ENCODE results near the gene TNC. TPM values are rescaled to one million over a fixed set of nuclear protein-coding genes. Genes with fewer than 3 reads are reported as not detected.
A peak's percentile ranks its signal among the peaks of the same experiment; 100 is the strongest.

Gene TNC
- total and polyA plus RNA-seq, 4 donors: 8.5 to 1,047 (median 103) TPM

DNA sequence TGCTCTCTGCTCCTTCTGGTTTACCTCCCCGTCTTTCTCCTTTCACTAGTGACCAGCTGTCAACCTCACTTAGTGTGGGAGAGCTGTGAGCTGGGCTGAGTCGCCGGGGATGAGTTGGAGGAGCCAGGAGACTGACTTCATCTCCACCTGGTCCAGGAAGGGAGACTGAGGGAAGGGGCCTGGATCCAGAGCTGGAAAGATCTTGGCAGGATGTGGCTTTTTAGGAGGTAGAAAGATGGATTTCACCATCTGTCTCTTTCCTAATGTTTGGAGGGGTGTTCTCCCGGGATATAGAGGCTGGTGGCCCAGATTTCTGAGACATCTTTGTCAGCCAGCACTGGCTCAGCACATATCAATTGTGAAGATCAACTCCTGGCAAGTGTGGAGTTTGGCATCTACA lies 37.1 kb upstream of the TNC start:
- 89 to 91% methylated on average over 4 of the region's 4 CpGs for WGBS, 2 donors
- no peaks in the 10 kb centered on the region for H3K27me3 ChIP-seq (ENCODE audit: control insufficient read depth in 1 of 2, insufficient read depth in 2 of 2, low read length in 1 of 2)
- H3K36me3 ChIP-seq (ENCODE audit: control insufficient read depth in 1 of 2, insufficient read depth in 2 of 2, low read length in 1 of 2): no peaks in the 10 kb centered on the region
- no peak for DNase-seq
- ATAC-seq (ENCODE audit: low FRiP score): no peak
- no peaks in the 10 kb centered on the region for H3K9me3 ChIP-seq (ENCODE audit: control insufficient read depth, low read length)
- peaks cover 4 to 6% of the 10 kb centered on the region in 2 donors for H3K4me1 ChIP-seq (ENCODE audit: control insufficient read depth in 1 of 2, insufficient read depth in 2 of 2, low read length in 2 of 2)
- intact Hi-C loops (cut with DNase I): loop anchor here (5.0 kb wide), 2 partner anchors 38 to 118 kb away; partner anchors contain the start of gene TNC (in 1 of the 2)
- no peak overlapping the region for H3K27ac ChIP-seq (ENCODE audit: low read depth in 1 of 2, low read length in 2 of 2)
- H3K4me3 ChIP-seq (ENCODE audit: low read length in 2 of 2): no peak overlapping the region

DNA sequence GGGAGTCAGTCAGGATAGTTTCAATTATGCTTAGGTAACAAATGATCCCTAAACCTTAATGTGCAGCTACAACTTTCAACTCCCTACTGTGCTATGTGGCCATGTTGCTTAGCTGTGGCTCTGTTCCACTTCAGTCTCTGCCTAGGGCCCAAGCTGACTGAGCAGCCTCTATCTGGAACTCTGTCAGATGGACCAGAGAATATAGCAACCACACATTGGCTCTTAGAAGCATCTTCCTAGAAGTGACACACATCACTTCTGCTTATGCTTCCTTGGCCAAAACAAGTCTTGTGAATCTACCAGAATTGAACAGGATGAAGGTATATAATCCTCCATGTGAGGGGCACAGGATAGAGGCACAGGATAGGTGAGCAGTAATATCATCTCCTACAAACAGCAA lies 36.7 kb upstream of the TNC start:
- H3K4me1 ChIP-seq (ENCODE audit: control insufficient read depth in 1 of 2, insufficient read depth in 2 of 2, low read length in 2 of 2): peaks cover 4 to 6% of the 10 kb centered on the region in 2 donors
- no peaks in the 10 kb centered on the region for H3K9me3 ChIP-seq (ENCODE audit: control insufficient read depth, low read length)
- intact Hi-C loops (cut with DNase I): loop anchor here (5.0 kb wide), 2 partner anchors 37 to 117 kb away; partner anchors contain the start of gene TNC (in 1 of the 2)
- ATAC-seq (ENCODE audit: low FRiP score) (no peak), DNase-seq (no peak)
- H3K36me3 ChIP-seq (ENCODE audit: control insufficient read depth in 1 of 2, insufficient read depth in 2 of 2, low read length in 1 of 2): no peaks in the 10 kb centered on the region
- no peak overlapping the region for H3K27ac ChIP-seq (ENCODE audit: low read depth in 1 of 2, low read length in 2 of 2)
- no peak overlapping the region for H3K4me3 ChIP-seq (ENCODE audit: low read length in 2 of 2)
- H3K27me3 ChIP-seq (ENCODE audit: control insufficient read depth in 1 of 2, insufficient read depth in 2 of 2, low read length in 1 of 2): no peaks in the 10 kb centered on the region

DNA sequence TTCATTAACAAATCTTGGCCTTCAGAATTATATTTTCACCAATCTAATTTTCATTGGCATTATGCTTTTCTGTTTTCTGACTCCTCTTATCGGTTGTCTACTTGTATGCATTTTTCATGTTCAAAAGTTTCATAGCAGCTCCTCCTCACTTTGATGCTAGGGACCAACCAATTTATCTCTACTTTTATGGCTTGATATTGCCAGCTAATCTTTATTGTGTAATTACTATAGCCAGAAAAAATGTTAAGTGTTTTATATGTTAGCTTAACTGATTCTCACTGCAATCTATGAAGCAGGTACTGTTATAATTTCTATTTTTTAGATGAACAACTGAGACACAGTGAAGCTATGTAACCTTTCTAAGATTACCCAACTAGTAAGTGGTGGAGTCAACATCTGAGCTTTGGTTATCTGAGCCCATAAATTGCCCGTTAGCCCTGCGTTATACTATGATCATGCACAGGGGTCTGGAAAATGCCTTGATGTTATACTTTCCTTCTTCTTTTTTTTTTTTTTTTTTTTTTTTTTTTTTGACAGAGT lies 34.4 kb upstream of the TNC start:
- no peak for ATAC-seq (ENCODE audit: low FRiP score)
- Histone ChIP-seq H3K36me3 (ENCODE audit: control insufficient read depth in 1 of 2, insufficient read depth in 2 of 2, low read length in 1 of 2) (no peaks in the 10 kb centered on the region), H3K27me3 (ENCODE audit: control insufficient read depth in 1 of 2, insufficient read depth in 2 of 2, low read length in 1 of 2) (no peaks in the 10 kb centered on the region), H3K27ac (ENCODE audit: low read depth in 1 of 2, low read length in 2 of 2) (no peak overlapping the region), H3K4me3 (ENCODE audit: low read length in 2 of 2) (no peak overlapping the region), H3K9me3 (ENCODE audit: control insufficient read depth, low read length) (no peaks in the 10 kb centered on the region), H3K4me1 (ENCODE audit: control insufficient read depth in 1 of 2, insufficient read depth in 2 of 2, low read length in 2 of 2) (no peaks in the 10 kb centered on the region)
- intact Hi-C loops (cut with DNase I): no loop called here
- no peak for DNase-seq
- WGBS, 2 donors: 95 to 97% methylated on average over 3 of the region's 3 CpGs

DNA sequence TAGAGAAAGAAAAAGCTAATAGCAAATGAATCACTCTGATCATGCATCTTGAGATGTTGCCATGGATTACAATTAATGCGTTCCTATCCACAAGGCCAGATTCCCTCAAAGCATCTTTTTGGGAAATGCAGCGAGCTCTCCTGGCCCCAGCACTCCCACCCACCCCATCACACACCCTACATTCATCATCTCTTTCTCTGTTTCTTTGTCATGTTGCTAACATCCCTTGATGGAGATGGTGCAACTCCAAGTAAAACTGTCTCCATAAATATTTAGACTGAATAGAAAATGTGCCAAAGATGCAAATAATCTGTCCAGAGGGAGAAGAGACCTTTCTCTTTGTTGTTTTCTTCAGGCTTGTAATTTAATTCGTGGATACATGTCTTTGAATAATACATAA lies 30.8 kb upstream of the TNC start:
- no peaks in the 10 kb centered on the region for H3K9me3 ChIP-seq (ENCODE audit: control insufficient read depth, low read length)
- H3K36me3 ChIP-seq (ENCODE audit: control insufficient read depth in 1 of 2, insufficient read depth in 2 of 2, low read length in 1 of 2): no peaks in the 10 kb centered on the region
- H3K27me3 ChIP-seq (ENCODE audit: control insufficient read depth in 1 of 2, insufficient read depth in 2 of 2, low read length in 1 of 2): no peaks in the 10 kb centered on the region
- no peak overlapping the region for H3K4me3 ChIP-seq (ENCODE audit: low read length in 2 of 2)
- H3K4me1 ChIP-seq (ENCODE audit: control insufficient read depth in 1 of 2, insufficient read depth in 2 of 2, low read length in 2 of 2): peaks cover 0 to 10% of the 10 kb centered on the region in 2 donors
- ATAC-seq (ENCODE audit: low FRiP score): no peak
- intact Hi-C loops (cut with DNase I): loop anchor here in 1 of 2 donors (5.0 to 10.0 kb wide), 2 partner anchors 106 to 176 kb away; no protein-coding TSS in a partner anchor
- H3K27ac ChIP-seq (ENCODE audit: low read depth in 1 of 2, low read length in 2 of 2): no peak overlapping the region
- DNase-seq: no peak
- WGBS, 2 donors: 92 to 96% methylated on average over 3 of the region's 3 CpGs

DNA sequence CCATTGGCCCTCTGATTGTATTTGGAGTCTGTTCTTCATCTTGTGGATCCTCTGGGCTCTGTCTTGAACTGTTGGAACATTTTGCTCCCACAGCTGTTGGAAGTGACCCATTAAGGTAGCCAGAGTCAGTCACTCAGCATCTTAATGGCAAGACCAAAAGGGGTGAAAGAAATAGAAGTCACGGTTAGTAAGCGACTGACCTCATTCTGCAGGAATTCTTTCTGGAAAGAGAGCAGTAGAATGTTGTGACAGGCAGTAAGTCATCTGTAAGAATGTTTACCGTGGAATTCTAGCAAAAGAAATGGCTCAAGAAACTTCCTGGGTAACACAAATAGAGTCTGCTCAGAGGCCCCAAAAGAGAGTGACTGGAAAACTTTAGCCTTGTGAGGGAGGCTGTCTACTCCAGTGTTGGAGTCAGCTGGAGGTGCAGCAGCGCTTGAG lies 28.6 kb upstream of the TNC start:
- DNase-seq: peak in 1 of 2 donors; percentile 45
- no peaks in the 10 kb centered on the region for H3K36me3 ChIP-seq (ENCODE audit: control insufficient read depth in 1 of 2, insufficient read depth in 2 of 2, low read length in 1 of 2)
- 6% methylated on average over 4 of the region's 4 CpGs for WGBS, 2 donors
- intact Hi-C loops (cut with DNase I): loop anchor here in 1 of 2 donors (1.0 to 10.0 kb wide), 3 partner anchors 83 to 178 kb away; no protein-coding TSS in a partner anchor
- H3K9me3 ChIP-seq (ENCODE audit: control insufficient read depth, low read length): no peaks in the 10 kb centered on the region
- H3K4me1 ChIP-seq (ENCODE audit: control insufficient read depth in 1 of 2, insufficient read depth in 2 of 2, low read length in 2 of 2): peaks cover 0 to 10% of the 10 kb centered on the region in 2 donors
- peak overlapping the region; percentile 90 to 94 for H3K27ac ChIP-seq (ENCODE audit: low read depth in 1 of 2, low read length in 2 of 2)
- H3K27me3 ChIP-seq (ENCODE audit: control insufficient read depth in 1 of 2, insufficient read depth in 2 of 2, low read length in 1 of 2): no peaks in the 10 kb centered on the region
- peak; percentile 85 for ATAC-seq (ENCODE audit: low FRiP score)
- no peak overlapping the region for H3K4me3 ChIP-seq (ENCODE audit: low read length in 2 of 2)

DNA sequence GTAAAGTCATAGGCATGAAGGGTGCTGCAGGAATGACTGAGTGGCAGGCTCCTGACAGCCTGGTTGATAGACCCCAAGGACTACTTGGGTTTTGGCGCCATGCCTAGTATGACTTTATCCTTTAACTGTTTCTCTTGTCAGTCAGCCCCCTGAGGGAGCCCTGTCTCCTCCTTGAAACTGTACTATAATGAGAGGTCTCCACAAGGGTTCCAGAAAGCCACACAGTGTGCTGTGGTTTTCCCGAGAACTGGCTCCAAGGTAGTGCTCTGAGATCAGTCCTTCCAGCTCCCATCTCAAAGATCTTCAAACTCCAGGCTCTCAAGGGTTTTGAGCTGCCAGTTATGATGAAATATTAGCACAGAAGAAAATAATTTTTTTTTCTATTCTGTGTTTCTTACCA lies 26.7 kb upstream of the TNC start:
- H3K27me3 ChIP-seq (ENCODE audit: control insufficient read depth in 1 of 2, insufficient read depth in 2 of 2, low read length in 1 of 2): no peaks in the 10 kb centered on the region
- no peaks in the 10 kb centered on the region for H3K9me3 ChIP-seq (ENCODE audit: control insufficient read depth, low read length)
- no peak overlapping the region for H3K27ac ChIP-seq (ENCODE audit: low read depth in 1 of 2, low read length in 2 of 2)
- 72 to 79% methylated on average over 2 of the region's 2 CpGs for WGBS, 2 donors
- peaks cover 0 to 10% of the 10 kb centered on the region in 2 donors for H3K4me1 ChIP-seq (ENCODE audit: control insufficient read depth in 1 of 2, insufficient read depth in 2 of 2, low read length in 2 of 2)
- no peaks in the 10 kb centered on the region for H3K36me3 ChIP-seq (ENCODE audit: control insufficient read depth in 1 of 2, insufficient read depth in 2 of 2, low read length in 1 of 2)
- intact Hi-C loops (cut with DNase I): loop anchor here in 1 of 2 donors (5.0 to 10.0 kb wide), 2 partner anchors 102 to 180 kb away; no protein-coding TSS in a partner anchor
- ATAC-seq (ENCODE audit: low FRiP score) (no peak), DNase-seq (no peak)
- no peak overlapping the region for H3K4me3 ChIP-seq (ENCODE audit: low read length in 2 of 2)

DNA sequence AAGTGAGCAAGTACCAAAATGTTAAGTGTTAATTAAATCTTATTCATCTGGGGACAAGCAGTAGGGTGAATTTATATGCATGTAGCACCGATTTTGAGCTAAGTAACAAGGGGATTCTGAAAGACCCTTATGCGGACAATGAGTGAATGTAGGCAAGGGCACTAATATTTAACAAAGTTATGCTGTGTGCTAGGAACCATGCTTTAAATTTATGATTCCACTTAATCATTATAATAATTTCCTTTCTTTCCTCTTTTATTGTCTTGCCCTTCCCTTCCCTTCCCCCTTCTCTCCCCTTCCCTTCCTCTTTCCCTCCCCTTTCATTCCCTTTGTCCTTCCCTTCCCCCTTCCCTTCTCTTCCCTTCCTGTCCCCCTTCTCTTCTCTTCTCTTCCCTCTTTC lies 25.7 kb upstream of the TNC start:
- intact Hi-C loops (cut with DNase I): loop anchor here in 1 of 2 donors (10.0 kb wide), 1 partner anchor 181 kb away; no protein-coding TSS in a partner anchor
- Histone ChIP-seq H3K4me1 (ENCODE audit: control insufficient read depth in 1 of 2, insufficient read depth in 2 of 2, low read length in 2 of 2) (peaks cover 0 to 10% of the 10 kb centered on the region in 2 donors), H3K36me3 (ENCODE audit: control insufficient read depth in 1 of 2, insufficient read depth in 2 of 2, low read length in 1 of 2) (no peaks in the 10 kb centered on the region), H3K4me3 (ENCODE audit: low read length in 2 of 2) (no peak overlapping the region), H3K9me3 (ENCODE audit: control insufficient read depth, low read length) (no peaks in the 10 kb centered on the region), H3K27ac (ENCODE audit: low read depth in 1 of 2, low read length in 2 of 2) (no peak overlapping the region), H3K27me3 (ENCODE audit: control insufficient read depth in 1 of 2, insufficient read depth in 2 of 2, low read length in 1 of 2) (no peaks in the 10 kb centered on the region)
- DNase-seq: no peak
- 47 to 85% methylated on average over 2 of the region's 2 CpGs for WGBS, 2 donors
- ATAC-seq (ENCODE audit: low FRiP score): no peak

DNA sequence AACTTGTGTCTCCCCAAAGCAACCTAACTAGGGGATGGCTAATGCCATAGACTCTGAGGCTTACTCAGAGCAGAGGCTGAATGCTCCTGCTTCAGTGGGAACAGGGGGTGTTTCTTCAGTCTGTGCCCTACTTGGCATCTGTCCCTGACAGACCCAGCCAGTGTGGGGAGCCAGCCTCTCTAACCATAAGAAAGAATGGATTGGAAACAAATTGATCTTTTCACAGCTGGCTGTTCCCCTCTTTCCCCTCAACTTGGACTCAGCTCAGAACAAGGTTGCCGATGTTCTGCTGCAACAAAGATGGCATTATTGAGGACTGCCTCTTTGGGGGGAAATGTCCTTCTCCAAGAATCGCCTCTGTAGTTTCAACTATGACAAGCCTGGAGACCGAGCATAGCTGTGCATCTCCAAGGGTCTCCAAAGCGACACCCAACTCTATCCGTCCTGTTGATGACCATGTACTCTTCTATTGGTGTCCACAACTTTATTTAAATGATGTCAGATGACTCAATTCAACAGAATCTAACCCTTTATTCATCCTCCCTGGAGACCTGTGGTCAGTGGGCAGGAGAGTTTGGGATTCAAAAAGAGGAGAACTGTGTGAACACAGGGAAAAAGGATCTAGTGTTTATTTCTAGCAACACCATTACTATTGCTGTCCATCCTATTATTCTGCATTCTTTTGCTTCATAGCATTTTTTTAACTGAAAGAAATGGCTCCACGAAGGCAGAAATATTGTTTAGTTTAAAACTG lies 24.7 kb upstream of the TNC start:
- no peaks in the 10 kb centered on the region for H3K9me3 ChIP-seq (ENCODE audit: control insufficient read depth, low read length)
- no peak overlapping the region for H3K4me3 ChIP-seq (ENCODE audit: low read length in 2 of 2)
- 93 to 94% methylated on average over 6 of the region's 6 CpGs for WGBS, 2 donors
- H3K4me1 ChIP-seq (ENCODE audit: control insufficient read depth in 1 of 2, insufficient read depth in 2 of 2, low read length in 2 of 2): peaks cover 0 to 10% of the 10 kb centered on the region in 2 donors
- DNase-seq (no peak), ATAC-seq (ENCODE audit: low FRiP score) (no peak)
- H3K36me3 ChIP-seq (ENCODE audit: control insufficient read depth in 1 of 2, insufficient read depth in 2 of 2, low read length in 1 of 2): no peaks in the 10 kb centered on the region
- no peak overlapping the region for H3K27ac ChIP-seq (ENCODE audit: low read depth in 1 of 2, low read length in 2 of 2)
- no peaks in the 10 kb centered on the region for H3K27me3 ChIP-seq (ENCODE audit: control insufficient read depth in 1 of 2, insufficient read depth in 2 of 2, low read length in 1 of 2)
- intact Hi-C loops (cut with DNase I): loop anchor here in 1 of 2 donors (10.0 kb wide), 1 partner anchor 182 kb away; no protein-coding TSS in a partner anchor
